Measurements from ENCODE around the gene ZNF654.
"Not testable (repeated sequence)": the region's sequence is repeated elsewhere in the genome, so short reads cannot be mapped to it uniquely, and the experiment has no call there.

The ZNF654 gene

GRCh38 chr3:88058581-88059379, at the start of gene ZNF654, which contains the start of gene CGGBP1:
Gene ZNF654, plus strand, starts transcription at chr3:88059255. Its CDS starts 65 bp downstream, at chr3:88059320.
Gene CGGBP1, minus strand, starts transcription at chr3:88059005. Its CDS starts 3,029 bp downstream, at chr3:88055976.
- Mint-ChIP-seq H3K36me3 (ENCODE audit: insufficient read depth) (peaks cover 37% of the 10 kb centered on the region), H3K4me1 (peaks cover 48% of the 10 kb centered on the region), H3K27me3 (no peaks in the 10 kb centered on the region)

GRCh38 chr3:88010810-88011209, 48.2 kb upstream of the ZNF654 start:
- no peaks in the 10 kb centered on the region for H3K27me3 Mint-ChIP-seq
- ATAC-seq (replicated peaks; ENCODE audit: extremely low read depth, poor library complexity, severe bottlenecking) = no peak
- H3K36me3 Mint-ChIP-seq (ENCODE audit: insufficient read depth) = peaks cover 2% of the 10 kb centered on the region
- no peaks in the 10 kb centered on the region for H3K9me3 Mint-ChIP-seq
- H3K27ac Mint-ChIP-seq (ENCODE audit: low read depth) = no peak overlapping the region
- H3K4me1 Mint-ChIP-seq = no peaks in the 10 kb centered on the region
- H3K4me3 Mint-ChIP-seq = no peak overlapping the region
- no peak for DNase-seq (ENCODE audit: low spot score in 2 of 2)

More at GRCh38 chr3:88058581-88059379, at the start of gene ZNF654, which contains the start of gene CGGBP1:
- H3K9me3 Mint-ChIP-seq = no peaks in the 10 kb centered on the region
- DNase-seq (ENCODE audit: low spot score in 2 of 2) (peak; percentile 99), ATAC-seq (replicated peaks; ENCODE audit: extremely low read depth, poor library complexity, severe bottlenecking) (peak; percentile 93)
- H3K4me3 Mint-ChIP-seq = peak within 1 kb of the TSS; percentile 100
- peak within 1 kb of the TSS; percentile 99 for H3K27ac Mint-ChIP-seq (ENCODE audit: low read depth)

- ATAC-seq (replicated peaks; ENCODE audit: extremely low read depth, poor library complexity, severe bottlenecking) = no peak
- no peaks in the 10 kb centered on the region for H3K27me3 Mint-ChIP-seq
- no peak overlapping the region for H3K4me3 Mint-ChIP-seq
- peaks cover 2% of the 10 kb centered on the region for H3K36me3 Mint-ChIP-seq (ENCODE audit: insufficient read depth)
- no peaks in the 10 kb centered on the region for H3K9me3 Mint-ChIP-seq
- peaks cover 10% of the 10 kb centered on the region for H3K4me1 Mint-ChIP-seq
- no peak overlapping the region for H3K27ac Mint-ChIP-seq (ENCODE audit: low read depth)
- no peak for DNase-seq (ENCODE audit: low spot score in 2 of 2)
These were observed 45.5 kb upstream of the ZNF654 start for GRCh38 chr3:88013592-88013991.

GRCh38 chr3:88015656-88016055, 43.4 kb upstream of the ZNF654 start:
- H3K9me3 Mint-ChIP-seq; H3K36me3 Mint-ChIP-seq (ENCODE audit: insufficient read depth); ATAC-seq (replicated peaks; ENCODE audit: extremely low read depth, poor library complexity, severe bottlenecking); H3K4me3 Mint-ChIP-seq; H3K27me3 Mint-ChIP-seq; DNase-seq (ENCODE audit: low spot score in 2 of 2); H3K27ac Mint-ChIP-seq (ENCODE audit: low read depth): not testable (repeated sequence)
- peaks cover 15% of the 10 kb centered on the region for H3K4me1 Mint-ChIP-seq

GRCh38 chr3:88019024-88019423, 40.0 kb upstream of the ZNF654 start:
- Mint-ChIP-seq H3K4me1 (peaks cover 15% of the 10 kb centered on the region), H3K36me3 (ENCODE audit: insufficient read depth) (peaks cover 5% of the 10 kb centered on the region), H3K9me3 (no peaks in the 10 kb centered on the region), H3K27ac (ENCODE audit: low read depth) (no peak overlapping the region), H3K4me3 (no peak overlapping the region), H3K27me3 (no peaks in the 10 kb centered on the region)
- ATAC-seq (replicated peaks; ENCODE audit: extremely low read depth, poor library complexity, severe bottlenecking) (peak; percentile 99), DNase-seq (ENCODE audit: low spot score in 2 of 2) (no peak)

GRCh38 chr3:88025001-88025552, 34.0 kb upstream of the ZNF654 start:
- H3K27ac Mint-ChIP-seq (ENCODE audit: low read depth) = no peak overlapping the region
- no peaks in the 10 kb centered on the region for H3K9me3 Mint-ChIP-seq

GRCh38 chr3:88028876-88029275, 30.2 kb upstream of the ZNF654 start:
- Mint-ChIP-seq H3K4me3 (no peak overlapping the region), H3K4me1 (peaks cover 23% of the 10 kb centered on the region), H3K27me3 (no peaks in the 10 kb centered on the region), H3K9me3 (no peaks in the 10 kb centered on the region), H3K27ac (ENCODE audit: low read depth) (peak overlapping the region; percentile 90), H3K36me3 (ENCODE audit: insufficient read depth) (peaks cover 5% of the 10 kb centered on the region)
- DNase-seq (ENCODE audit: low spot score in 2 of 2) (no peak), ATAC-seq (replicated peaks; ENCODE audit: extremely low read depth, poor library complexity, severe bottlenecking) (no peak)

More at GRCh38 chr3:88025001-88025552, 34.0 kb upstream of the ZNF654 start:
- H3K4me1 Mint-ChIP-seq = peaks cover 8% of the 10 kb centered on the region
- no peaks in the 10 kb centered on the region for H3K27me3 Mint-ChIP-seq
- H3K4me3 Mint-ChIP-seq = no peak overlapping the region
- no peaks in the 10 kb centered on the region for H3K36me3 Mint-ChIP-seq (ENCODE audit: insufficient read depth)
- DNase-seq (ENCODE audit: low spot score in 2 of 2) (no peak), ATAC-seq (replicated peaks; ENCODE audit: extremely low read depth, poor library complexity, severe bottlenecking) (no peak)

DNA sequence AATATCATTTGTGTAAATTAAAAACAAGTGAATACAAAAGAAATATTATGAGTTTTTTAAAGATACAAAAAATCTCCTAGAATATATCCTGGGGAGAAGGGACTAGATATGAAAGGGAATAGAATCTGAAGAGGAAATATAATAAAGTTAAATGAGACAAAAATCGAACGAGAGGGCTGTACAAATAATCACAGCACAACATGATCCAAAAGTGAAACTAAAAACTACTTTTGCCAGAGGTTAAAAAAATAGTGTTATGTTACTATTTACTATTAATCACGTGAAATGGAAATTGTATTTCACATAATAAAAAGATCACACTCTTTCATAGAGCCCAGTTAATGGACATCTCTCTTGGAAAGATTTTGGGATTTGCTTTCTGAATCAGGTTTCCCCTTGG, 28.8 kb upstream of the ZNF654 start:
- H3K27ac Mint-ChIP-seq (ENCODE audit: low read depth) = peak overlapping the region; percentile 90
- peak; percentile 21 for ATAC-seq (replicated peaks; ENCODE audit: extremely low read depth, poor library complexity, severe bottlenecking)
- no peaks in the 10 kb centered on the region for H3K9me3 Mint-ChIP-seq

DNA sequence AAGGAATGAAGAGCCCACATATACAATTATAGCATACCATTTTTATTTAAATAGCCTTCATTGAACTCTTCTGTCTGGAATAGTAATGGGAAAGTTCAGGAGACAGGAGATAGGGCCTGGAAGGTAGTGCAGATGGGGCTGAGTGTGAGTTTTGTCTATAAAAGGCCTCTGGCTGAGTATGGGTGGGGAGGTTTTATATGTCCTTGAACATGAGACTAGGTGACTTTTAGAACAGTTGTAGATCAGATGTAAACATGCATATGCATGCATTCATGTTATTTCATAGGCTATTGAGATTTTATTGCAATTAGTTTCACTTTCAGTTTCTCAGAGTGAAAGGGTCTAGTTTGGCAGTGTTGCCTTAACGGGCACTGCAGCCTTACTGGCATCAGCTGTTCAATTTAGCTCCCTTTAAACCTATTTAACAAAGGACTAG, 27.4 kb upstream of the ZNF654 start:
- Mint-ChIP-seq H3K36me3 (ENCODE audit: insufficient read depth) (peaks cover 6% of the 10 kb centered on the region), H3K27me3 (no peaks in the 10 kb centered on the region), H3K4me1 (peaks cover 23% of the 10 kb centered on the region), H3K9me3 (no peaks in the 10 kb centered on the region), H3K4me3 (peak overlapping the region; percentile 73), H3K27ac (ENCODE audit: low read depth) (peak overlapping the region; percentile 91)
- DNase-seq (ENCODE audit: low spot score in 2 of 2) (no peak), ATAC-seq (replicated peaks; ENCODE audit: extremely low read depth, poor library complexity, severe bottlenecking) (peak; percentile 88)

More for the DNA sequence above, 28.8 kb upstream of the ZNF654 start:
- peaks cover 23% of the 10 kb centered on the region for H3K4me1 Mint-ChIP-seq
- H3K4me3 Mint-ChIP-seq = peak overlapping the region; percentile 57
- no peak for DNase-seq (ENCODE audit: low spot score in 2 of 2)
- H3K27me3 Mint-ChIP-seq = no peaks in the 10 kb centered on the region
- H3K36me3 Mint-ChIP-seq (ENCODE audit: insufficient read depth) = peaks cover 5% of the 10 kb centered on the region

DNA sequence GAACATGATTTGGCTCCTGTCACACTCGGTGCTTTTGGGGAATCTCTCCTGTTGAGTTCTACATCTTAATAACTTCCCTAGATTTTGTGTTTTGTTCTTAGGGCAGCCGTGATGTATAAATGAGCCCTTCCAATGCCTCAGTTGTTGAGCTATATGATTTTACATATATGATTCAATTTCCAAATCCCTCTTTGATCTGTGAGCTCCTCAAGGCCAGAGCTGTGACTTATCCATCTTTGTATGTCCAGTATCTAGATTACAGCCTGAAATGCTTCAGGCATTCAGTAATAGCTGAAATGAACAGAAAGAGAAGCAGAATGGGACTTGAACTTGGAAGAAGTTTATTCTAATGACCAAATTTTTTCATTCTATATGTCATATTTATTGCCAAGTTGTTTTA, 26.8 kb upstream of the ZNF654 start:
- Mint-ChIP-seq H3K9me3 (no peaks in the 10 kb centered on the region), H3K36me3 (ENCODE audit: insufficient read depth) (peaks cover 7% of the 10 kb centered on the region), H3K27ac (ENCODE audit: low read depth) (peak overlapping the region; percentile 91), H3K4me1 (peaks cover 23% of the 10 kb centered on the region), H3K27me3 (no peaks in the 10 kb centered on the region), H3K4me3 (peak overlapping the region; percentile 73)
- no peak for DNase-seq (ENCODE audit: low spot score in 2 of 2)
- no peak for ATAC-seq (replicated peaks; ENCODE audit: extremely low read depth, poor library complexity, severe bottlenecking)

DNA sequence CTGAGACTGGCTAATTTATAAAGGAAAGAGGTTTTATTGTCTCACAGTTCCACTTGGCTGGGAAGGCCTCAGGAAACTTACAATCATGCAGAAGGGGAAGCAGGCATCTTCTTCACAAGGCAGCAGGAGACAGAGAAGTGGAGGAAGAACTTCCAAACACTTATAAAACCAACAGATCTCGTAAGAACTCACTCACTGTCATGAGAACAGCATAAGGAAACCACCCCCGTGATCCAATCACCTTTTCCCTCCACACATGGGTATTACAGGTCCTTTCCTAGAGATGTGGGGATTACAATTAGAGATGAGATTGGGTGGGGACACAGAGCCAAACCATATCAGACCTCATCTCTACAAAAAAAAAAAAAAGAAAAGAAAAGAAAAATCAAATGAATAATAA, 26.0 kb upstream of the ZNF654 start:
- no peak for DNase-seq (ENCODE audit: low spot score in 2 of 2)
- no peak overlapping the region for H3K4me3 Mint-ChIP-seq
- H3K27ac Mint-ChIP-seq (ENCODE audit: low read depth) = peak overlapping the region; percentile 91
- ATAC-seq (replicated peaks; ENCODE audit: extremely low read depth, poor library complexity, severe bottlenecking) = no peak
- no peaks in the 10 kb centered on the region for H3K27me3 Mint-ChIP-seq
- peaks cover 23% of the 10 kb centered on the region for H3K4me1 Mint-ChIP-seq
- no peaks in the 10 kb centered on the region for H3K9me3 Mint-ChIP-seq
- H3K36me3 Mint-ChIP-seq (ENCODE audit: insufficient read depth) = peaks cover 7% of the 10 kb centered on the region

DNA sequence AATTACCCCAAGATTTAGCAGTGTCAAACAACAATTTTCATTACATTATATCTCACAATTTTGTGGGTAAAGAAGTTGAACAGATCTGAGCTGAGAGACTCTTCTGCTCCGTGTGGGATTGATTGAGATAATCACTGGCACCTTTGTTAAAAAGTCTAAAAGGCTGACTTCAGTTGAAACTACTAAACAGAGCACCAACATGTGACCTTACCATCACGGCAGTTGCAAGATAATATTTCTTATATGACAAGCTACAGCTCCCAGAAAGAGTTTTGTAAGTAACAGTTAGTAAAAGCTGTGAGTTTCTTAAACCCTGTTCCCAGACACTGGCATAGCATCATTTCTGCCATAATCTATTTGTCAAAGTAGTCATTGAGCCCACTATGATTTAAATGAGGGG, 25.2 kb upstream of the ZNF654 start:
- Mint-ChIP-seq H3K27ac (ENCODE audit: low read depth) (no peak overlapping the region), H3K4me3 (no peak overlapping the region), H3K4me1 (peaks cover 23% of the 10 kb centered on the region), H3K9me3 (no peaks in the 10 kb centered on the region), H3K27me3 (no peaks in the 10 kb centered on the region), H3K36me3 (ENCODE audit: insufficient read depth) (peaks cover 7% of the 10 kb centered on the region)
- ATAC-seq (replicated peaks; ENCODE audit: extremely low read depth, poor library complexity, severe bottlenecking) (no peak), DNase-seq (ENCODE audit: low spot score in 2 of 2) (no peak)

All from central memory CD8-positive, alpha-beta T cell (primary cell).